GM12892 (cell line): ENCODE measurements around the gene TNK1.

Experiments
- POLR2A ChIP-seq: IDR thresholded peaks from 2 replicates; pipeline ENCODE4 v1.6.1; 2011; ENCODE audit warnings: low read depth, low read length, control low read depth
- TAF1 ChIP-seq: IDR thresholded peaks from 2 replicates; pipeline ENCODE4 v1.6.1; 2011; ENCODE audit warnings: low read depth, mild to moderate bottlenecking, control low read depth, low read length, borderline replicate concordance

DNA sequence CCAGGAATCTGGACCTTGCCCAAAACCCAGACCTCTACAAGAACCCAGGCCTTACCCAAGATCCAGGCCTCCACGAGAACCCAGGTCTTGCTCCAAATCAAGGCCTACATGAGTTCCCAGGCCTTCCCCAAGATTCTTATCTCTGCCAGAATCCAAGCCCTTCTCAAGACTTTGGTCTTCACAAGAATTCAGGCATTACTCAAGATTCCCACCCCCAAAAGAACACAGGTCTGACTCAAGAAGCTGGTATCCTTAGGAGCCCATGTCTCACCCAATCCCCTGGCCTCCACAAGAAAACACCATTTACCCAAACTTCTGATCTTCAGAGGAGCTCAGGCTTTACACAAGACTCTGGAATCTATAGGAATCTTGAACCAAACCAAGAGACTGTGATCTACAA is 50.3 kb downstream of the TNK1 start:
- TF ChIP-seq POLR2A: no peak
- TF ChIP-seq TAF1: no peak
